DMS79 (cell line): ENCODE measurements around the gene SYT6.

Experiments used
- DNase-seq: peaks from one replicate; lab custom pipeline; 2025; lab: John Stamatoyannopoulos, UW

SYT6 gene

GRCh38 chr1:114117654-114118053 is 36.0 kb downstream of the SYT6 start:
- no peak for DNase-seq

- DNase-seq, result no peak
Observed at GRCh38 chr1:114116086-114116485, 37.6 kb downstream of the SYT6 start.

- DNase-seq, result no peak
Observed at GRCh38 chr1:114114185-114115094, 39.2 kb downstream of the SYT6 start.

GRCh38 chr1:114113411-114114184 is 40.1 kb downstream of the SYT6 start:
- DNase-seq, result no peak

GRCh38 chr1:114112775-114113174 is 40.9 kb downstream of the SYT6 start:
- no peak for DNase-seq

GRCh38 chr1:114111731-114112641 is 41.7 kb downstream of the SYT6 start:
- DNase-seq, result peak; percentile 22

GRCh38 chr1:114109981-114110380 is 43.7 kb downstream of the SYT6 start:
- no peak for DNase-seq

GRCh38 chr1:114108751-114109255 is 44.9 kb downstream of the SYT6 start:
- no peak for DNase-seq

GRCh38 chr1:114107474-114108435 is 45.9 kb downstream of the SYT6 start:
- no peak for DNase-seq

GRCh38 chr1:114105421-114105979 is 48.2 kb downstream of the SYT6 start:
- peak; percentile 95 for DNase-seq

- no peak for DNase-seq
Observed at GRCh38 chr1:114104949-114105348, 48.7 kb downstream of the SYT6 start.

- DNase-seq, result no peak
Observed at GRCh38 chr1:114103992-114104391, 49.7 kb downstream of the SYT6 start.

- DNase-seq, result no peak
Observed at GRCh38 chr1:114102136-114102535, 51.5 kb downstream of the SYT6 start.

- DNase-seq, result no peak
Observed at GRCh38 chr1:114100148-114100547, 53.5 kb downstream of the SYT6 start.

GRCh38 chr1:114099268-114099667 is 54.4 kb downstream of the SYT6 start:
- DNase-seq, result no peak

- no peak for DNase-seq
Observed at GRCh38 chr1:114097109-114097508, 56.6 kb downstream of the SYT6 start.

- DNase-seq, result no peak
Observed at GRCh38 chr1:114094675-114095074, 59.0 kb downstream of the SYT6 start.

- no peak for DNase-seq
Observed at GRCh38 chr1:114094363-114094634, 59.4 kb downstream of the SYT6 start.

GRCh38 chr1:114093624-114094362 is 59.9 kb downstream of the SYT6 start:
- DNase-seq, result no peak
